ENCODE results near the gene ATRAID. TPM values are rescaled to one million over a fixed set of nuclear protein-coding genes. Genes with fewer than 3 reads are reported as not detected.
"Not testable (repeated sequence)": the region's sequence is repeated elsewhere in the genome, so short reads cannot be mapped to it uniquely, and the experiment has no call there.

Gene ATRAID
- polyA plus RNA-seq: 100 to 1,000 TPM in 2 of 3 donors, 10 to 100 TPM in 1; 93.7 to 176 (median 170) TPM

- WGBS, 3 donors: 0 to 1% (median 0%) methylated on average over 63 to 73 of the region's 73 CpGs
- H3K27ac ChIP-seq (ENCODE audit: low read depth, low read length): peak within 1 kb of the TSS; percentile 95
Observed at GRCh38 chr2:27211943-27212625, at the start of gene ATRAID, which contains the start of gene SLC5A6. Gene ATRAID, plus strand, starts transcription at chr2:27212041. Its CDS starts 328 bp downstream, at chr2:27212369. Gene SLC5A6, minus strand, starts transcription at chr2:27212268. Its CDS starts 4,618 bp downstream, at chr2:27207650.

GRCh38 chr2:27162151-27163121 lies 49.4 kb upstream of the ATRAID start:
- 80 to 82% (median 81%) methylated on average over 15 of the region's 15 CpGs for WGBS, 3 donors

GRCh38 chr2:27164960-27165763 lies 46.7 kb upstream of the ATRAID start:
- H3K27ac ChIP-seq (ENCODE audit: low read depth, low read length): no peak overlapping the region
- WGBS, 3 donors: 83 to 86% (median 84%) methylated on average over 8 of the region's 8 CpGs

More at GRCh38 chr2:27162151-27163121, 49.4 kb upstream of the ATRAID start:
- H3K27ac ChIP-seq (ENCODE audit: low read depth, low read length): no peak overlapping the region

- 64 to 76% (median 73%) methylated on average over 6 of the region's 6 CpGs for WGBS, 3 donors
- no peak overlapping the region for H3K27ac ChIP-seq (ENCODE audit: low read depth, low read length)
Observed at GRCh38 chr2:27170581-27171337, 41.1 kb upstream of the ATRAID start.

- 54 to 75% (median 70%) methylated on average over 8 of the region's 8 CpGs for WGBS, 3 donors
- no peak overlapping the region for H3K27ac ChIP-seq (ENCODE audit: low read depth, low read length)
Observed at GRCh38 chr2:27171351-27171848, 40.4 kb upstream of the ATRAID start.

- WGBS, 3 donors: 63 to 79% (median 78%) methylated on average over 6 of the region's 6 CpGs
Observed at GRCh38 chr2:27174638-27175037, 37.2 kb upstream of the ATRAID start.

GRCh38 chr2:27175330-27175729 lies 36.5 kb upstream of the ATRAID start:
- no peak overlapping the region for H3K27ac ChIP-seq (ENCODE audit: low read depth, low read length)
- 55 to 69% (median 67%) methylated on average over 8 of the region's 8 CpGs for WGBS, 3 donors

More at GRCh38 chr2:27174638-27175037, 37.2 kb upstream of the ATRAID start:
- no peak overlapping the region for H3K27ac ChIP-seq (ENCODE audit: low read depth, low read length)

- not testable (repeated sequence) for H3K27ac ChIP-seq (ENCODE audit: low read depth, low read length)
- WGBS, 3 donors: 85 to 92% (median 89%) methylated on average over 4 of the region's 4 CpGs
Observed at GRCh38 chr2:27175781-27176180, 36.1 kb upstream of the ATRAID start.

- no peak overlapping the region for H3K27ac ChIP-seq (ENCODE audit: low read depth, low read length)
- WGBS, 3 donors: 60 to 84% (median 81%) methylated on average over 15 of the region's 15 CpGs
Observed at GRCh38 chr2:27177441-27178351, 34.1 kb upstream of the ATRAID start.

GRCh38 chr2:27178469-27178868 lies 33.4 kb upstream of the ATRAID start:
- H3K27ac ChIP-seq (ENCODE audit: low read depth, low read length): no peak overlapping the region
- 78 to 91% (median 88%) methylated on average over 3 of the region's 3 CpGs for WGBS, 3 donors

GRCh38 chr2:27179344-27180000 lies 32.4 kb upstream of the ATRAID start:
- H3K27ac ChIP-seq (ENCODE audit: low read depth, low read length): no peak overlapping the region
- WGBS, 3 donors: 59 to 70% (median 62%) methylated on average over 3 of the region's 3 CpGs

- no peak overlapping the region for H3K27ac ChIP-seq (ENCODE audit: low read depth, low read length)
- WGBS, 3 donors: 67 to 73% (median 67%) methylated on average over 4 of the region's 4 CpGs
Observed at GRCh38 chr2:27182346-27182745, 29.5 kb upstream of the ATRAID start.

- 60 to 69% (median 68%) methylated on average over 4 of the region's 4 CpGs for WGBS, 3 donors
- no peak overlapping the region for H3K27ac ChIP-seq (ENCODE audit: low read depth, low read length)
Observed at GRCh38 chr2:27184115-27184514, 27.7 kb upstream of the ATRAID start.

GRCh38 chr2:27185331-27186026 lies 26.4 kb upstream of the ATRAID start:
- H3K27ac ChIP-seq (ENCODE audit: low read depth, low read length): peak overlapping the region; percentile 70
- 28 to 33% (median 30%) methylated on average over 6 of the region's 6 CpGs for WGBS, 3 donors

- WGBS, 3 donors: 64 to 66% (median 65%) methylated on average over 6 of the region's 6 CpGs
- no peak overlapping the region for H3K27ac ChIP-seq (ENCODE audit: low read depth, low read length)
Observed at GRCh38 chr2:27186613-27187345, 25.1 kb upstream of the ATRAID start.
